ENCODE results near the gene KDF1.
A peak's percentile ranks its signal among the peaks of the same experiment; 100 is the strongest.
"Not testable (repeated sequence)": the region's sequence is repeated elsewhere in the genome, so short reads cannot be mapped to it uniquely, and the experiment has no call there.

The KDF1 gene

DNA sequence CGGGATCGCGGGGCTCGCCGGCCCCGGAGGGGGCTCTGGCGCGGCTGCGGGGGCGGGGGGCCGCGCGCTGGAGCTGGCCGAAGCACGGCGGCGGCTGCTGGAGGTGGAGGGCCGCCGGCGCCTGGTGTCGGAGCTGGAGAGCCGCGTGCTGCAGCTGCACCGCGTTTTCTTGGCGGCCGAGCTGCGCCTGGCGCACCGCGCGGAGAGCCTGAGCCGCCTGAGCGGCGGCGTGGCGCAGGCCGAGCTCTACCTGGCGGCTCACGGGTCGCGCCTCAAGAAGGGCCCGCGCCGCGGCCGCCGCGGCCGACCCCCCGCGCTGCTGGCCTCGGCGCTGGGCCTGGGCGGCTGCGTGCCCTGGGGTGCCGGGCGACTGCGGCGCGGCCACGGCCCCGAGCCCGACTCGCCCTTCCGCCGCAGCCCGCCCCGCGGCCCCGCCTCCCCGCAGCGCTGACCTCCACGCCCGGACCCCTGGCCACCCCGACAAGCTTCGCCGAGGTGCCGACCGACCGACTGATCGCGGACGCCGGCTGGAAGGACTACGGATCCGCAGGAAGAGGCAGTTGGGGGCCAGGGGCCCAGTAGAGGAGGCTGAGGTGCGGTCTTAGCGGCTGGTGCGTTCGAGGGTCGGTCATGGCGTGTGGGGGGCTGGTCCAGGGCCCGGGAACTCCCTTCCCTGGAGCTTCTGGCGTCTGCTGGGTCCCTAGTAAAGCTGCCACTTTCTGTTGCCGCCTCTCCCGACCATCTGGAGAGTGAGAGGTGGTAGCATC is 33.9 kb upstream of the KDF1 start:
- no peak for DNase-seq

DNA sequence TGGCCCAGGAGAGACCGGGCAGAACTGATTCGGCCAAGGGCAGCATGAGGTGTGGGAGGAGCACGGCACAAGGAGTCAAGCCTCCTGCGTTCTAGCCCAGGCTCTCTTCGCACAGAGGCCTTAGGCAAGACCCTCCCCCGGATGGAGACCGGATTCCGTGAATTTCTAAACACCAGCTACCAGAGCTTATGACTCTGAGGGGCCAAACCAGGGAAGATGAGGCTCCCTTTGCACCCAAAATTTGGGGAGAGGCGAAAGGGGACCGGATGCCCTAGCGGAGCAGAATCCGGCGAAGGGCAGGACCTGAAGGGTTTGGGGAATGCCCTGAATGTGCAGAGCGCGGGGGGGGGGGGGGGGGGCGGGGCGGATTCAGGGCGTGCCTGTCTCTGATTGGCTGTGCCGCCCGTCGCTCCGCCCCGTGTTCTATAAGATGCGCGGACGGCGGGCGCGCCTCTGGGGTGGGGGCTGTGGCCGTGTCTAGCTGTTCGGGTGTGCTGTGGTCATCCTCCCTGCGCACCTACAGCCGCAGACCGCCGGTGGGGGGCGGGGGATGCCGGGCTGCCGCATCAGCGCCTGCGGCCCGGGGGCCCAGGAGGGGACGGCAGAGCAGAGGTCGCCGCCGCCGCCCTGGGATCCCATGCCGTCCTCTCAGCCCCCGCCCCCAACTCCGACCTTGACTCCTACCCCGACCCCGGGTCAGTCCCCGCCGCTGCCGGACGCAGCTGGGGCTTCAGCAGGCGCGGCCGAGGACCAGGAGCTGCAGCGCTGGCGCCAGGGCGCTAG is 33.2 kb upstream of the KDF1 start, which contains the start of gene TRNP1:
Gene TRNP1, plus strand, starts transcription at position 456 of the 783 bp plus-strand sequence. Its CDS starts 95 bp downstream, at position 551.
- DNase-seq: peak; percentile 74 to 80

DNA sequence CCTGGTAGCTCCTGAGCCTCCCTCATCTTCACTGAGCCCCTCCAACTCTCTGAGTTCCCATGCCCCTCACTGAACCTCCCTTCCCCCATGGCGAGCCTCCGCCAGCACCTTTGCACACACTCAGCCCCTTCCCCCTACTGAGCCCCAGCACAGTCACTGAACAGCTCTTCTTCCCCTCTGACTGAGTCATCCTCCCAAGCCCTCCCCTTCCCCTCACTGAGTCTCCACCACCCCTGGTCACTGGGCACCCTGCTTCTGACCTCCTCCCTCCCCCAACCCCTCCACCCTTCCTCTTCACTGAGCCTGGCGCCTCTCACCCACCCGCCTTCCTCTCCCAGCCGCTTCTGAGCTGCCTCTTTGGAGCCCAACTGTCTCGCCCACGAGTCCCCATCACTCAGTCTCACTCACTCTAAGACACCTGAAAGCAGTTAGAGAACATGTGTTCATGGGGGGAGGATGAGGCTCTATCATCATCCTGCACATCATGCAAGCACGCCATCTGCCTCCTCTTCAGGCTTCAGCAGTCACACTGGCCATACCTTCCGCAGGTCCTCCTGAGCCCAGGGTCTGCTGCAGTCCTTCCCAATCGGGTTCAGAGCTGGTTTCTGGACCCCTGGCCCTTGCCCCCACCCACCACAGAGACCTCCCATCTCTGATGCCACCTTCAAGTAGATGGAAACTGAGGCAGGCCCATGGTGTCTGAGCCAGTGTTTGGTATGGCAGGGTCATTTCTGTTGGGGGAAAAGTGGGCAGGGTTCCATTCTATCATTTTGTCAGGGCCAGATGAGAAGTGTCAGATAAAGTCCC is 31.2 kb upstream of the KDF1 start:
- peak in 1 of 2 donors; percentile 40 for DNase-seq

DNA sequence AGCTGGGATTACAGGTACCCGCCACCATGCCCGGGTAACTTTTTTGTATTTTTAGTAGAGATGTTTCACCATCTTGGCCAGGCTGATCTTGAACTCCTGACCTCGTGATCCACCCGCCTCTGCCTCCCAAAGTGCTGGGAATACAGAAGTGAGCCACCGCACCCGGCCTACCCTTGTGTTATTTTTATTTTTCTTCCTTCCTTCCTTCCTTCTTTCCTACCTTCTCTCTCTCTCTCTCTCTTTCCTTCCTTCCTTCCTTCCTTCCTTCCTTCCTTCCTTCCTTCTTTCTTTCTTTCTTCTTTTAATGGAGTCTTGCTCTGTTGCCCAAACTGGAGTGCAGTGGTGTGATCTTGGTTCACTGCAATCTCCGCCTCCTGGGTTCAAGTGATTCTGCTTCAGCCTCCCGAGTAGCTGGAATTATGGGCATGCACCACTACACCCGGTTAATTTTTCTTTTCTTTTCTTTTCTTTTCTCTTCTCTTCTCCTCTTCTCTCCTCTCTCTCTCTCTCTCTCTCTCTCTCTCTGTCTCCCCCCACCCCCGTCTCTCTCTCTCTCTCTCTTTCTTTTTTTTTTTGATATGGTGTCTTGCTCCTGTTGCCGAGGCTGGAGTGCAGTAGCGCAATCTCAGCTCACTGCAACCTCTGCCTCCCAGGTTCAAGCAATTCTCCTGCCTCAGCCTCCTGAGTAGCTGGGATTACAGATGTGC is 29.3 kb upstream of the KDF1 start:
- DNase-seq: not testable (repeated sequence)

DNA sequence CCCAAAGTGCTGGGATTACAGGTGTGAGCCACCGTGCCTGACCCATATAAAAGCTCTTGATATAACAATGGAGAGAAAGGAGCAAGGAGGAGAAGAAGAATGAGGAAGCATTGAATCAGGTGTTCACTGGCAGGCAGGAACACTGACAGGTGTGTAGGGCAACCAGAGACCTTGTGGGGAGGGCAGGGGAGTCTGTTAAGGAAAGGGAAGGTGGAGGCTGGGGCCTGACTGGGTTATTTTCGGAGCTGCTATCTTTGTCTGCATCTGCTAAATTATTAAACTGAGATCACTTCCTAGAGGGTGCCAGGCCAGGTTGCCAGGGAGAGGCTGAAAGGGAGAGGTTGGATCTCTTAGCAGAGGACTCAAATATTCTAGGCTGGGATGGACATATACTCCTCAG is 26.4 kb upstream of the KDF1 start:
- no peak for DNase-seq

DNA sequence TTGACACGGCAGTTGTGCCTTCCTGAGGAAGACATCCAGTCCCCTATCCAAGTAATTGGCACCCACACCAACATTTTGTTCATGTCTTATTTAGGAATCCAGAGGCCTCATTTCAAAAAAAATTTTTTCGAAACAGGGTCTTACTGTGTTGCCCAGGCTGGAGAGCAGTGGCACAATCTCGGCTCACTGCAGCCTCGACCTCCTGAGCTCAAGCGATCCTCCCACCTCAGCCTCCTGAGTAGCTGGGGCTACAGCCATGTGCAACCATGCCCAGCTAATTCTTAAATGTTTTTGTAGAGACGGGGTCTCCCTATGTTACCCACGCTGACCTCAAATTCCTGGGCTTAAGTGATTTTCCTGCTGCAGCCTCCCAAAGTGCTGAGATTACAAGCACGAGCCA is 24.0 kb upstream of the KDF1 start:
- no peak for DNase-seq

DNA sequence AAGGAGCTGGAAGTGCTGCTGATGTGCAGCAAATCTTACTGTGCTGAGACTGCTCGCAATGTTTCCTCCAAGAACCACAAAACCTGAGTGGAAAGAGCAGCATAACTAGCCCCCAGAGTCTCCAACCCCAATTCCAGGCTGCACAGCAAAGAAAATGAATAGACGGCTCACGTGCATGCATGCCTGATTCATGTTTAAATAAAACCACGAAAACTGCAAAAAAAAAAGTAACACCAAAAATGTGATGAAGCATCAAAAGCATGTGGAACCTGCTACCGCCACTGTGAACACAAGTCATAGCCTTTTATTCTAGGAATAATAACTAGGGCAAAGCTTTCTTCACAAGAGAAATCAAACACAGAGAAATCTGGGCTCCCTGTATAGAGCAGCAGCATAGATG is 23.6 kb upstream of the KDF1 start:
- DNase-seq: no peak

DNA sequence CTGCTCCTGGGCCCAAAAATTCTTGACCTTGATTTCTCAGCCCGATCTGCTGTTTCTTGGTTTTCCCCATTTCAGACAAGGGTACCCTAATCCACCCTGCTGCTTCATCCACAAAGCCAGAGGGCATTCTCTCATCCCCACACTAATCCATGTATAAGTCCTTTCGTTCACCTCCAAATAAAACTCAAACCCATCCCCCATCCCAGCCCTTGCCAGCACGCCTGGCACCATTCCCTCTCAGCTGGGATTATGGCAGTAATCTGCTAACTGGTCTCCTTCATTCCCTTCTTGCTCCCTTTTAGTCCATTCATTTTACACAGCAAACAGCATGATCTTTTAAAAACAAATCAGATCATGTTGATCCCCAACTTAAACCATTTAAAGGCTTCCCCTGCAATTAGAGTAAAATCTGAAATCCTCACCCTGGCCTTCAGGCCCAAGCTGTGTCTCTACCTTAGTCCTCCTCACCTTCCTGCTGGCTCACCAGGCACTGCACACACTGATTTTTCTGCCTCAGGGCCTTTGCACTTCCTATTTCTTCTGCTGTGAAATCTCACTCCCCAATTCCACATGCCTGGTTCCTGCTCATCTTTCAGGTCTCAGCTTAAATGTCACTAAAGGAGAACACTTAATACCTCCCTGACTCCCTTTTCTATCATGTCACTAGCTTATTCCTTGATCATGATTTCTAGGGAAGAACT is 21.0 kb upstream of the KDF1 start:
- no peak for DNase-seq

DNA sequence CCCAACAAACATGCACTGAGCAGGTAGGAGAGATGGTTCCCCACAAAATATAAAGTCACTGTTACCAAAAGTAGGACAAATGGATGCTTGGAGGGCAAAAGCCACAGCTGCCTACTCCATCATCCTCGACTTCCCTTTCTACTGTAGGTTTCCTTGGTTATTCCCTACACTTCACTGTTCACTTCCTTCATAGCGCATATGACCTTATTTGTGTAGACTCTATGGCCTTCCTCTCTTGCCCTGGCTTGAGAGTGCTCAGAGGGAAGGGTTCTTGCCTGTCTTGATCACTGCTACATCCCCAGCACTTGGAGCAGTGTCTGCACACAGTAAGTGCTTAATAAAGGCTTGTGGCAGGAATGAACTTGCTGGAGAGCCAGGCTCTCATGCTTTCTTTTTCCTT is 18.6 kb upstream of the KDF1 start:
- no peak for DNase-seq

DNA sequence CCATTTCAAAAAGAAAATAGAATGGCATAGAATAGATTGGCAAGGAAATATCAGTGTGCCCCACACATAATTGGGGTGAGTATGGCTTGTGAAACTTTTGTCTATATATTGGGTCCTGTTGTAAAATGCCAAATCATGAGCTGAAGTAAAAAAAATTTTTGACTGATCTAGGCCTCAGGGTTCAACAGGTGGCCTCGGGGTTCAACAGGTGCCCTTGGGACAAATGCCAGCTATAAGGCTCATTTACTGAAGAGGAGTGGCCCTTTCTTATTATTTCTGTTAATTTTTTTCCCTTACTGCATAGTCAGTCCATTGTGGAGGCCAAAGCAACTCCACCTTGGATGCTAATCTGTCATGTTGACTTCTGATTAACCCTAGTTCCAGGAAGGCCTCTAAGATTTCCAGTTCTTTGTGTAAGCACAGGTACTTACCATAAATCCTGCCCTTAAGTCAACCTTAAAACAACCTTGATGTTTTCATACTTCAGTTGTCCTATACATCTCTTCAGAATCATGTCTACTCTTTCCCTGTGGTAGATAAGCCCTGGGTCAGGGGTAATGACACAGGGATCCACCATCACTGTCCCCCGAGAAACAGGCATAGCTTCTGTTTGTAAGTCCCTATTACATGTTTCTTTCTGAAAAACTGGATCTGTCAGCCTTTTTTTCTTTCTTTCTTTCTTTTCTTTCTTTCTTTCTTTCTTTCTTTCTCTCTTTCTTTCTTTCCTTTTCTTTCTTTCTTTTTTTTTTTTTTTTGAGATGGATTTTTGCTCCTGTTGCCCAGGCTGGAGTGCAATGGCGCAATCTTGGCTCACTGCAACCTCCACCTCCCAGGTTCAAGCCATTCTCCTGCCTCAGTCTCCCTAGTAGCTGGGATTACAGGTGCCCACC is 16.6 kb upstream of the KDF1 start:
- no peak for DNase-seq

DNA sequence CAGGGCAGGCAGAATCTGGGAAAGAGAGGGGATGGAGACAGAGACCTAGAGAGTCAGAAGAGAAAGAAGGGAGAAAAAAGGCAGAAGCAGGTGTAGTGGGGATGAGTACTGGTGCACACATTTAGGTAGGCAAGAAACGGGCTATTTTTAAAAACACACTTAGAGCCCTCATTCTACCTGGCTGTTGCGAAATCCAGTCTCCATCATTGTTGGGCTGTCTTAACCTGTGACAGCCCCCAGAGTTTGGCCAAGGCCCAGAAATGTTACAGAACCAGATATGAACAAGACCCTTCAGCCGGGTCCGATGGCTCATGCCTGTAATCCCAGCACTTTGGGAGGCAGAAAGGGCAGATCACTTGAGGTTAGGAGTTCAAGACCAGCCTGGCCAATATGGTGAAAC is 12.6 kb upstream of the KDF1 start:
- DNase-seq: no peak

DNA sequence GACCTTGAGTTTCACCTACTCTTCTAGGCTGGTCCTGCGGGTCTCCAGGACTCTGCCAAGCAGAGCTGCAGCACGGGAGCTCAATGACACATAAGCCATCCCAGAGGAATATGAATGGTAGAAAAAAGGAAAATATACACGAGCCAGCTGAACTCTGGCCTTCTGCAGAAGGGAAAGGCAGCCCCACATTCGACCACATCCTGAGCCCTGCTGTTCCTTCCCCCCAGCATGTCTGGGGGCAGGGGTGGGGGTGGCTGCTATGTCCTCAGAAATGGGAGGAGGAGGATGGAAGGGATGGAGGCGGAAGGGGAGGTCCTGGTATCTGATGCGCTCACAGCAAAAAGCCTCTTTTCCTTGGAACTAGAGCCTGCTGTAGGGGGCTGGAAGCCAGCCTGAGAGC is 12.1 kb upstream of the KDF1 start:
- no peak for DNase-seq

DNA sequence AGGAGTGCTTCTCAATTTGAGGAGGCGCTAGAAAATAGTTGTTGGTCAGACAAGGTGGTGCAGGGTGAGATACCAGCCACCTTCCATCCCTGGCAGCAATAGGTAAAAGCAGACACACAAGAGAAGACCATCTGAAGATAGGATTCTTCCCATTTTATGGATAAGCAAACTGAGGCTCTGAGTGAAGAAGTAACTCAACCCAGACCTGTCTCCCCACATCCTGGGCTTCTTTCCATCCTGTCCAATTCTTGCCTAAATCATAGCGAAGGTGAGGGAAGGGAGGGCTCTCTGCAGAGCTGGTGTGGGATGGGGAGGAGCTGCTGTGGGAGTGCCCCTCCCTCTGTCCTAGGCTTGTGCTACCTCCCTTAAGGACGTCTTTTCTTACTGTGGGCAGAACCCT is 11.3 kb upstream of the KDF1 start:
- DNase-seq: no peak

DNA sequence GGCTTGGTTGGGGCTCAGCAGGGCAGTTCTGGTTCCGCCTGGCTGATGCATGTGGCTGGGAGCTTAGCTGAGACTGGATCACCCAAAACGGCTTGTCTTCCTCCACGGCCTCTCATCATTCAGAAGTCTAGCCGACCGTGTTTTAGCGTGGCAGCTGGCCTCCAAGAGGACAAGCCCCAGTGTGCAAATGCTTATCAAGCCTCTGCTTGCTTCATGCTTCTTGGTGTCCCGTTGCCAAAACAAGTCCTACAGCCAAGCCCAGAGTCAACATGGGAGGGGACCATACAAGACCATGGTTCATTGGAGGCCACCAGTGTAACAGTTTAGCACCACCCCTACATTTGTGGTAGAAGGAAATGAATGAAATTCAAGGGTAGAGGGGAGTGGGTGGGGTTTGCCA is 10.5 kb upstream of the KDF1 start:
- no peak for DNase-seq

DNA sequence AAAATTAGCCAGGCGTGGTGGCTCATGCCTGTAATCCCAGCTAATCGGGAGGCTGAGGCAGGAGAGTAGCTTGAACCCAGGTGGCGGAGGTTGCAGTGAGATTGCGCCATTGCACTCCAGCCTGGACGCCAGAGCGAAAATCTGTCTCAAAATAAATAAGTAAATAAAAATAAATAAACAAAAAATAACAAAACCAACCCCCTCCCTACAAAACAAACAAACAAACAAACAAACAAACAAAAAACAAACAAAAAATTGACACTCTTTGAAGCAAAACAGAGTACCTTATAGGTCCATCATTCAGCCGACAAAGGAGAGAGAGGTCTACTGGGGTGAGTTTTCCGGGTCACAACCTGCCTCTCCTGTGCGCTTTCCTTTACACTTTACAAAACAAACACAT is 5.4 kb upstream of the KDF1 start:
- no peak for DNase-seq

DNA sequence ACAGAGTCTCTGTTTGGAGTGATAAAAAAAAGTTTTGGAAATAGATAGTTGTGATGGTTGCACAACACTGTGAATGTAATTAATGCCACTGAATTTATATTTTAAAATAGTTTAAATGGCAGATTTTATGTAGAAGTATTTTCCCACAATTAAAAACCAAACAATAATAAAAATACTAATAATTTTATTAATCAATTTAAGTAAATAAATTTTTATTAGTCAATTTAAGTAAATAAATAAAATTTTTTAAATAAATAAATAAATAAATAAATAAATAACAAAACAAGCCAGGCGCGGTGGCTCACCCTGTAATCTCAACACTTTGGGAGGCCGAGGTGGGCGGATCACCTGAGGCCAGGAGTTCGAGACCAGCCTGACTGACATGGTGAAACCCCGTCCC is 4.9 kb upstream of the KDF1 start:
- no peak for DNase-seq

DNA sequence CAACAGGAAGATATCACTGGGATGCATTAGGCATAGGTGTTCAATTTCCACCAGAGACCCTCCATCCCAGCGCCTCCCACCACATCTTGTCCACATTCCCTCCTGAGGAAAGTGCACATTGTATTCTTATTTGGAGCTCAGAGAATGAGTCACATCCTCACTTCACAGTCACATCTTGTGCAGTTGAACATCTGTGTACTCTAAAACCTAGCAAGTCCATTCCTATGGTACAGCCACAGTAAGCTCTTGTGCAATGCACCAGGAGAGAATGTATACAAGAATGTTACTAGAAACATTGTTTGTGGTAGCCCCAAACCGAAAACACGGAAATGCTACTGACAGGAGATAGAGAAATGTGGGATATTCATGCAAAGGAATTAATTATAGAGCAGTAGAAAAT is 1.6 kb upstream of the KDF1 start:
- no peak for DNase-seq

DNA sequence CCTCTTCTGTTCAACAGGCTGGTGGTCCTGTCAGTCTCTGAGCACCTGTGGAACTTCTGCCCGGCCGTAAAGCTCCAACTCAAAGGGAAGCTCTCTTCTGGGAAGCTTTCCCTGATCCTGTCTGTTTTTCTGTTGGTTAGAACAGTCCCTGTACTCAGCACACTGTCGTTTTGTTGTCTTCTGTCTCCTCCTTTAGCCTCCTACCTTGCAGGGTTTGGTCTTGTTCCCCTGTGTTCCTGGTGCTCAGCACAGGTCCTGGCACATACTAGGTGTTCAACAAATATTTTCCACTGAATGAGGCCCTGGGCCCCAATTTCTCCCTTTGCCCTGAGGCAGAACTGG is 328 bp upstream of the KDF1 start:
- no peak for DNase-seq

DNA sequence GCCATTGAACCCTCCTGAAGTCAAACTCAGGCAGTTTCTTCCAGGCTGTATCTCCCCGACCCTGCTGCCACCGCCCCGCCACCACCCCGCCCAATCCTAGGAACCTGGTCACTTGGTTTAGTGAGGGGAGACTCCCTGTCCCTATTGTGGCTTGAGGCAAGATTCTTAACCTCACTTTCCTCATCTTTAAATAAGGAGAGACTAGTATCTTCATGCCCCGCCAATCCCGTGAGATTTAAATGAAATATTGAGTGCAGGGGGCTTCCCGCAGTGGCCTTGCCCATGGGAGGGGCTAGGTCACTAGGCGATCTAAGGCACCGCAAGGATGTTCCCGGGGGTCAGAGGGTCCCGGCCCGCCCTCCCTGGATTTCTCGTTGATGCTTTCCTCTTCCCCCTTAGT is 998 bp downstream of the KDF1 start:
- no peak for DNase-seq

DNA sequence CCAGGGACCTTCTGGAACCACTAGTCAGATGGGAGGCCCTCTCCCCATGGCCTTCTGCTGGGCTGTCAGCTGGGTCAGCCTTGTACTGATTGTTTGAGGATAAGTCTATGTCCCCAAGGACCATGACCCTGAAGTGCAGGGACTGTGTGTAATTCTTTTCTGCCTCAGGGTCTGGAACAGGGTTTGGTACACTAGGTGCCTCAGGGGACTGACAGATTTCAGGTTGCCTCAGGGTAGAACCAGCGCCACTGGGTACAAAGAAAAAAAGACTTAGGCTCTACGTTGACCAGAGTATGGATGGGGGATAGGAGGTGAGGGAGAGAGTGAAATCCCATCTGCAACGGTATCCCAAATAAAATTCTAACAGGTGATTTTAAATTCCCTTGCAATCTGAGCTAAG is 3.0 kb downstream of the KDF1 start:
- no peak for DNase-seq

DNA sequence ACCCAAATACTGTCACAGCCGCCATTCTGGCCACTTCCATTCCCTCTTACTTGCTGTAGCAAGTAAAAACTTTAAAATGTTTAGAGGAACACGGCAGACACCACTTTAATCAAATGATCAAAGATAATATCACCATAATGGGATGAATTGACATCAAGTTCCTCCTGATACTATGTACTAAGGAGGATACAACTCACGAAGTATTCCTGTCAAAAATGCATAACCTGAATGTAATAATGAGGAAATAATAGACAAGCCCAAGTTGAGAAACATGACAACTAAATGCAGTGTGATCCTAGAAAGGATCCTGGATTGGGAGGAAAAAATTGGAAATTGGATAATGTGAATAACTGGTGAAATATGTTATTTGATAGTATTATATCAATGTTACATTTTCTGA is 3.9 kb downstream of the KDF1 start:
- no peak for DNase-seq

Measured in CD4-positive, alpha-beta T cell treated with Interleukin-4 for 1 hour (primary cell).